ENCODE data around the gene RBCK1. TPM values are rescaled to one million over a fixed set of nuclear protein-coding genes. Genes with fewer than 3 reads are reported as not detected.

Gene RBCK1
- total RNA-seq, 1 donor from 2014 or later = 119 TPM

- Mint-ChIP-seq H3K4me3 (ENCODE audit: unreplicated experiment) (peak overlapping the region; percentile 82), H3K9me3 (ENCODE audit: unreplicated experiment) (peaks cover 4% of the 10 kb centered on the region), H3K36me3 (ENCODE audit: unreplicated experiment) (peaks cover 30% of the 10 kb centered on the region), H3K27ac (ENCODE audit: unreplicated experiment) (peak overlapping the region; percentile 80), H3K27me3 (ENCODE audit: unreplicated experiment) (no peaks in the 10 kb centered on the region), H3K4me1 (ENCODE audit: unreplicated experiment) (peaks cover 28% of the 10 kb centered on the region)
- TF ChIP-seq, protein P1, sequence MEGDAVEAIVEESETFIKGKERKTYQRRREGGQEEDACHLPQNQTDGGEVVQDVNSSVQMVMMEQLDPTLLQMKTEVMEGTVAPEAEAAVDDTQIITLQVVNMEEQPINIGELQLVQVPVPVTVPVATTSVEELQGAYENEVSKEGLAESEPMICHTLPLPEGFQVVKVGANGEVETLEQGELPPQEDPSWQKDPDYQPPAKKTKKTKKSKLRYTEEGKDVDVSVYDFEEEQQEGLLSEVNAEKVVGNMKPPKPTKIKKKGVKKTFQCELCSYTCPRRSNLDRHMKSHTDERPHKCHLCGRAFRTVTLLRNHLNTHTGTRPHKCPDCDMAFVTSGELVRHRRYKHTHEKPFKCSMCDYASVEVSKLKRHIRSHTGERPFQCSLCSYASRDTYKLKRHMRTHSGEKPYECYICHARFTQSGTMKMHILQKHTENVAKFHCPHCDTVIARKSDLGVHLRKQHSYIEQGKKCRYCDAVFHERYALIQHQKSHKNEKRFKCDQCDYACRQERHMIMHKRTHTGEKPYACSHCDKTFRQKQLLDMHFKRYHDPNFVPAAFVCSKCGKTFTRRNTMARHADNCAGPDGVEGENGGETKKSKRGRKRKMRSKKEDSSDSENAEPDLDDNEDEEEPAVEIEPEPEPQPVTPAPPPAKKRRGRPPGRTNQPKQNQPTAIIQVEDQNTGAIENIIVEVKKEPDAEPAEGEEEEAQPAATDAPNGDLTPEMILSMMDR (IDR thresholded peaks at IDR 0.05) = no peak
- no peak for DNase-seq (ENCODE audit: extremely low spot score, unreplicated experiment)
These were observed 971 bp downstream of the RBCK1 start for GRCh38 chr20:408843-409696.

- H3K4me1 Mint-ChIP-seq (ENCODE audit: unreplicated experiment) = peaks cover 28% of the 10 kb centered on the region
- peak overlapping the region; percentile 82 for H3K4me3 Mint-ChIP-seq (ENCODE audit: unreplicated experiment)
- TF ChIP-seq, protein P1 (IDR thresholded peaks at IDR 0.05) = no peak
- peaks cover 4% of the 10 kb centered on the region for H3K9me3 Mint-ChIP-seq (ENCODE audit: unreplicated experiment)
- H3K36me3 Mint-ChIP-seq (ENCODE audit: unreplicated experiment) = peaks cover 30% of the 10 kb centered on the region
- H3K27ac Mint-ChIP-seq (ENCODE audit: unreplicated experiment) = peak overlapping the region; percentile 80
- no peaks in the 10 kb centered on the region for H3K27me3 Mint-ChIP-seq (ENCODE audit: unreplicated experiment)
- DNase-seq (ENCODE audit: extremely low spot score, unreplicated experiment) = no peak
These were observed 1.8 kb downstream of the RBCK1 start for GRCh38 chr20:409697-410559.

GRCh38 chr20:412081-412480 is 4.0 kb downstream of the RBCK1 start:
- no peak for DNase-seq (ENCODE audit: extremely low spot score, unreplicated experiment)
- H3K9me3 Mint-ChIP-seq (ENCODE audit: unreplicated experiment) = peaks cover 4% of the 10 kb centered on the region
- H3K27me3 Mint-ChIP-seq (ENCODE audit: unreplicated experiment) = no peaks in the 10 kb centered on the region
- peaks cover 23% of the 10 kb centered on the region for H3K4me1 Mint-ChIP-seq (ENCODE audit: unreplicated experiment)
- peaks cover 38% of the 10 kb centered on the region for H3K36me3 Mint-ChIP-seq (ENCODE audit: unreplicated experiment)
- no peak overlapping the region for H3K4me3 Mint-ChIP-seq (ENCODE audit: unreplicated experiment)
- no peak overlapping the region for H3K27ac Mint-ChIP-seq (ENCODE audit: unreplicated experiment)
- TF ChIP-seq, protein P1 (IDR thresholded peaks at IDR 0.05) = no peak

- peaks cover 4% of the 10 kb centered on the region for H3K9me3 Mint-ChIP-seq (ENCODE audit: unreplicated experiment)
- peaks cover 15% of the 10 kb centered on the region for H3K4me1 Mint-ChIP-seq (ENCODE audit: unreplicated experiment)
- TF ChIP-seq, protein P1 (IDR thresholded peaks at IDR 0.05) = no peak
- peaks cover 44% of the 10 kb centered on the region for H3K36me3 Mint-ChIP-seq (ENCODE audit: unreplicated experiment)
- H3K27me3 Mint-ChIP-seq (ENCODE audit: unreplicated experiment) = no peaks in the 10 kb centered on the region
- no peak for DNase-seq (ENCODE audit: extremely low spot score, unreplicated experiment)
- H3K27ac Mint-ChIP-seq (ENCODE audit: unreplicated experiment) = no peak overlapping the region
- H3K4me3 Mint-ChIP-seq (ENCODE audit: unreplicated experiment) = no peak overlapping the region
These were observed 6.1 kb downstream of the RBCK1 start for GRCh38 chr20:414161-414560.

Measured in osteocyte (in vitro differentiated cells).